HEK293T (cell line): ENCODE results near the gene CPO.
"Not testable (repeated sequence)": the region's sequence is repeated elsewhere in the genome, so short reads cannot be mapped to it uniquely, and the experiment has no call there.

ENCODE experiments used
- CTCF ChIA-PET: fragments of 350-600 bp; formaldehyde crosslinking; extraction: SDS; loops from one replicate; lab custom pipeline; 2021; ENCODE audit warnings: antibody characterized with exemption, inconsistent platforms; lab: Yijun Ruan, JAX
- POLR2A ChIA-PET: fragments of 350-600 bp; formaldehyde crosslinking; extraction: SDS; loops from one replicate; lab custom pipeline; 2020; ENCODE audit warnings: antibody characterized with exemption, inconsistent platforms; lab: Yijun Ruan, JAX
- DNase-seq: peaks from one replicate; pipeline ENCODE4 v3.0.0; 2012; ENCODE audit warnings: mixed read lengths; ENCODE audit errors: extremely low spot score
- ARNT ChIP-seq: fragments of 450-650 bp; IDR thresholded peaks from 2 replicates; pipeline ENCODE4 v1.6.1; 2017; ENCODE audit warnings: mild to moderate bottlenecking
- BHLHE40 ChIP-seq: fragments of 450-650 bp; IDR thresholded peaks from 2 replicates; pipeline ENCODE4 v1.6.1; 2016; ENCODE audit warnings: mild to moderate bottlenecking, moderate library complexity, borderline replicate concordance
- CTBP1 ChIP-seq: fragments of 450-650 bp; IDR thresholded peaks from 2 replicates; pipeline ENCODE4 v1.6.1; 2016; ENCODE audit warnings: borderline replicate concordance
- ELF4 ChIP-seq: fragments of 450-650 bp; IDR thresholded peaks from 2 replicates; pipeline ENCODE4 v1.6.1; 2017; ENCODE audit warnings: antibody characterized with exemption
- FOXA1 ChIP-seq: fragments of 450-650 bp; IDR thresholded peaks from 2 replicates; pipeline ENCODE4 v1.6.1; 2016; ENCODE audit warnings: mild to moderate bottlenecking
- FOXK2 ChIP-seq: fragments of 450-650 bp; IDR thresholded peaks from 2 replicates; pipeline ENCODE4 v1.6.1; 2016; ENCODE audit warnings: mild to moderate bottlenecking
- FOXM1 ChIP-seq: fragments of 450-650 bp; IDR thresholded peaks from 2 replicates; pipeline ENCODE4 v1.6.1; 2017; ENCODE audit warnings: mild to moderate bottlenecking, borderline replicate concordance
- HDGF ChIP-seq: fragments of 450-650 bp; IDR thresholded peaks from 2 replicates; pipeline ENCODE4 v1.6.1; 2017; ENCODE audit warnings: antibody characterized with exemption, borderline replicate concordance
- L3MBTL2 ChIP-seq: fragments of 450-650 bp; conservative IDR thresholded peaks from 2 replicates; pipeline ENCODE4 v1.6.1; 2016; ENCODE audit warnings: mild to moderate bottlenecking
- LEF1 ChIP-seq: fragments of 450-650 bp; IDR thresholded peaks from 2 replicates; pipeline ENCODE4 v1.6.1; 2017; ENCODE audit warnings: mild to moderate bottlenecking, borderline replicate concordance
- NFRKB ChIP-seq: fragments of 450-650 bp; IDR thresholded peaks from 2 replicates; pipeline ENCODE4 v1.6.1; 2016; ENCODE audit warnings: mild to moderate bottlenecking, moderate library complexity
- SP1 ChIP-seq: fragments of 450-650 bp; IDR thresholded peaks from 2 replicates; pipeline ENCODE4 v1.6.1; 2017
- SUZ12 ChIP-seq: fragments of 450-650 bp; IDR thresholded peaks from 2 replicates; pipeline ENCODE4 v1.6.1; 2016; ENCODE audit warnings: mild to moderate bottlenecking
- TARDBP ChIP-seq: fragments of 450-650 bp; IDR thresholded peaks from 2 replicates; pipeline ENCODE4 v1.6.1; 2016
- ZNF384 ChIP-seq: fragments of 450-650 bp; IDR thresholded peaks from 2 replicates; pipeline ENCODE4 v1.6.1; 2016
- TF ChIP-seq, protein P1 (sequence below): fragments of 450-650 bp; IDR thresholded peaks from 2 replicates; pipeline ENCODE4 v1.6.1; 2016

CPO gene

DNA sequence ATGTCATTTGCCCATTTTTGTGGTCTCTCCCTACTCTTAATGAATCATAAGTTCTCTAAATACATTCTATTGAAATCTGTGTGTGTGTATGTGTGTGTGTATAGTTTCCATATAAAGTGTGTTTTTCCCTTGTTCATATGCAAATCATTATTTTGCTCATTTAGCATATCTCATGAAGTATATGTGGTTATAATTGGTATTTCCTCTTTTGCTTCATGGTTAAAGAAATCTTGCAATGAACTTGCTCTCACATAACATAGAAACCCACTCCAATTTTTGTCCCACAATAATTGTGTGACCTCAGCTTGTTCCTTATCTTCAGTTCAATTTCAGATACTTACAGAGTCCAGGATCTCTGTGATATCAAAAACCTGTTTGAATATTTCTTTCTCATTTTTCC, 1.2 kb downstream of the CPO start:
- TF ChIP-seq ZNF384 (no peak), FOXA1 (no peak), ELF4 (no peak), SP1 (no peak), CTBP1 (no peak), BHLHE40 (no peak), HDGF (no peak)
- ChIA-PET POLR2A (no interaction called here), CTCF (no interaction called here)
- DNase-seq: no peak

DNA sequence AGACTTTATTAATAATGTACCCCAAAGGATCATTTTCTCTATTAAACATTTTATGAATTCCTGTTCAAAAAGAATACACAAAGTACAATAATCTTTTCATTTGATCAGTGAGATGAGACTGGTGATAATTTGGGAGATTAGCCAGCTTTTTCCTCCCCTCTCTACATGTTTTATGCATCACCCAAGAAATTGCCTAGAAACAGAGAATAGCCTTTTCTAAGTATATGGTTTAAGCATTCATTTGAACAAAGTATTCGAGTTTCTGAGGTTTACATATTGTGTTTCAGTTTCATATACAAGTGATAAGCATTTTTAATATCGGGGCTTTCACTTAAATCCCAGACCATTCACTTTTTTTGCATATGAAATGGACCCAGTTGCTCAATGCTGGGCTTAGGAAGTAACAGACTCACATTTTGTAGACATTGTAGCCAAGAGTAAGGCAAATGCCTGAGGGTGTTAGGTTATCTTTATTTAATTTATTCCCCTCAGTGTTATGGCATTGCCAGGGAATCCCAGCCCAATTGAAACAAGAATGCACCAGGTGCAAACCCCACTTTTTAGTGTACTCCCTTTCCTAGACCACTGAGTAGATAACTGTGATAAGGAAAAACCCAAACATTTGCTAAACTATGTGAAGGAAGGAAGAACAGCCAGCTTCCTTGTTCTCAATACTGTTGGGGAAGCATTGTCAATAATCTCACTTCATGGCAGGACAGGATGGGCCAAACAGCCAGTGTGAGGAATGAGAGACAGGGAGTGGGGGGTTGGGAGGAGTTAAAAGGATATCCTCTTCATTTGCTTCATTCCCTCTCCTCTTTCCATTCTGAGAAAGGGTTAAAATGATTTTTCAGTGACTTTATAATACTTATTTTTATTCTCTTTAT, 3.5 kb downstream of the CPO start:
- ChIA-PET CTCF (no interaction called here), POLR2A (no interaction called here)
- TF ChIP-seq BHLHE40: no peak
- TF ChIP-seq ELF4: no peak
- TF ChIP-seq CTBP1: no peak
- no peak for TF ChIP-seq SP1
- TF ChIP-seq HDGF: no peak
- TF ChIP-seq LEF1: no peak
- TF ChIP-seq, protein P1, sequence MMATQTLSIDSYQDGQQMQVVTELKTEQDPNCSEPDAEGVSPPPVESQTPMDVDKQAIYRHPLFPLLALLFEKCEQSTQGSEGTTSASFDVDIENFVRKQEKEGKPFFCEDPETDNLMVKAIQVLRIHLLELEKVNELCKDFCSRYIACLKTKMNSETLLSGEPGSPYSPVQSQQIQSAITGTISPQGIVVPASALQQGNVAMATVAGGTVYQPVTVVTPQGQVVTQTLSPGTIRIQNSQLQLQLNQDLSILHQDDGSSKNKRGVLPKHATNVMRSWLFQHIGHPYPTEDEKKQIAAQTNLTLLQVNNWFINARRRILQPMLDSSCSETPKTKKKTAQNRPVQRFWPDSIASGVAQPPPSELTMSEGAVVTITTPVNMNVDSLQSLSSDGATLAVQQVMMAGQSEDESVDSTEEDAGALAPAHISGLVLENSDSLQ: no peak
- no peak for TF ChIP-seq FOXK2
- no peak for TF ChIP-seq TARDBP
- TF ChIP-seq NFRKB: no peak
- TF ChIP-seq SUZ12: no peak
- no peak for TF ChIP-seq L3MBTL2
- no peak for TF ChIP-seq ZNF384
- no peak for TF ChIP-seq ARNT
- TF ChIP-seq FOXA1: no peak
- TF ChIP-seq FOXM1: no peak
- no peak for DNase-seq

DNA sequence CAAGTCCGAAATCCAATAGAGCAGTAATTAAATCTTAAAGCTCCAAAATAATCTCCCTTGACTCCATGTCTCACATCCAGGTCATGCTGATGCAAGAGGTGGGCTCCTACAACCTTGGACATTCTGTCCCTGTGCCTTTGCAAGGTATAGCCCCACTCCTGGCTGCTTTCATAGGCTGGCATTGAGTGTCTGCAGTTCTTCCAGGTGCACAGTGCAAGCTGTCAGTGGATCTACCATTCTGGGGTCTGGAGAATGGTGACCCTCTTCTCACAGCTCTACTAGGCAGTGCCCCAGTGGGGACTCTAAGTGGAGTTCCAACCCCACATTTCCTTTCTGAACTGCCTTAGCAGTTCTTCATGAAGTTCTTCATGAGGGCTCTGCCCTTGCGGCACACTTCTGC, 14.1 kb downstream of the CPO start:
- CTCF ChIA-PET, POLR2A ChIA-PET, DNase-seq: not testable (repeated sequence)

DNA sequence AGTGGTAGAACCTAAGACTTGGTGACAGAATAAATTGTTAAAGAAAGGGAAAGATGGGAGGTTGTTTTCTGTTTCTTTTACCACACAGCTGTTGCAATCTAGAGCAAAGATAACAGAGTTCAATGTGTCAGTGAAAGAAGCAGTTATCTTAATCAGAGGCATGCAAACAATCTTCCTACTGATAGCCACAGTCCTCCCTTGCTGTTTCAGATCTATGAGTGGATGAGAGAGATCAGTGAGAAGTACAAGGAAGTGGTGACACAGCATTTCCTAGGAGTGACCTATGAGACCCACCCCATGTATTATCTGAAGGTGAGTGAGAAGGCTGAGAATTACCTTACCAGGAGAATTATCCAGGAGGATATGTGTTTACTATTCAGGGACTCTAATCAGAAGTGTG, 15.9 kb downstream of the CPO start:
- CTCF ChIA-PET: no interaction called here
- TF ChIP-seq SUZ12: no peak
- TF ChIP-seq, protein P1: no peak
- no peak for TF ChIP-seq FOXA1
- no peak for TF ChIP-seq ELF4
- TF ChIP-seq LEF1: no peak
- TF ChIP-seq CTBP1: no peak
- TF ChIP-seq ZNF384: no peak
- no peak for TF ChIP-seq BHLHE40
- no peak for TF ChIP-seq ARNT
- TF ChIP-seq L3MBTL2: no peak
- TF ChIP-seq HDGF: no peak
- no peak for TF ChIP-seq FOXM1
- TF ChIP-seq NFRKB: no peak
- TF ChIP-seq TARDBP: no peak
- POLR2A ChIA-PET: no interaction called here
- no peak for DNase-seq

DNA sequence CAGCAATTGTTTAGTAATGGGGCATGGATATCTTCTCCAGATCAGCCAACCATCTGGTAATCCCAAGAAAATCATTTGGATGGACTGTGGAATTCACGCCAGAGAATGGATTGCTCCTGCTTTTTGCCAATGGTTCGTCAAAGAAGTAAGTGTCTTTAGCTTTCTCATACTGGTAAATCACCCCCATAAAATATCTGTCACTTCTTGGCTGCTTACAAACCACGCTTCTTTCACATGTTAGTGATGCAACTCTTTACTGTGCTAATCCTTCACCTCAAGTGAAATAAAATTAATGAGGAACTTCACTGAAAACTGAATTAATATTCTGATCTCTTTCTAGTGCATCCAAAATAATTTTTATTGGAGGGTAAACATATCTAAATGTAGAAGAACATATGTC, 18.9 kb downstream of the CPO start:
- no peak for DNase-seq
- POLR2A ChIA-PET: no interaction called here
- TF ChIP-seq FOXK2: no peak
- TF ChIP-seq HDGF: no peak
- no peak for TF ChIP-seq LEF1
- TF ChIP-seq, protein P1: no peak
- no peak for TF ChIP-seq SUZ12
- TF ChIP-seq ELF4: no peak
- no peak for TF ChIP-seq FOXM1
- TF ChIP-seq SP1: no peak
- no peak for TF ChIP-seq NFRKB
- TF ChIP-seq FOXA1: no peak
- CTCF ChIA-PET: no interaction called here

- ChIA-PET CTCF (no interaction called here), POLR2A (no interaction called here)
- no peak for DNase-seq
- TF ChIP-seq FOXK2 (no peak), HDGF (no peak), SP1 (no peak), ARNT (no peak), ZNF384 (no peak), BHLHE40 (no peak), FOXM1 (no peak), CTBP1 (no peak), L3MBTL2 (no peak), LEF1 (no peak), NFRKB (no peak)
These were observed 23.6 kb downstream of the CPO start for GRCh38 chr2:206962966-206963365.
